Activated naive CD4-positive, alpha-beta T cell treated with anti-CD3 and anti-CD28 coated beads, Interleukin-2, amount 50 U/mL, for 24 hours (primary cell): ENCODE data around the gene FMNL2.

Experiments
- H3K27ac Mint-ChIP-seq: one replicate; pipeline ENCODE4 v1.8.0; 2021; ENCODE audit warnings: mild to moderate bottlenecking, mixed read lengths
- H3K27me3 Mint-ChIP-seq: one replicate; pipeline ENCODE4 v1.8.0; 2021; ENCODE audit warnings: mixed read lengths
- H3K36me3 Mint-ChIP-seq: one replicate; pipeline ENCODE4 v1.8.0; 2021; ENCODE audit warnings: mixed read lengths
- H3K4me1 Mint-ChIP-seq: one replicate; pipeline ENCODE4 v1.8.0; 2021; ENCODE audit warnings: mixed read lengths
- H3K4me3 Mint-ChIP-seq: one replicate; pipeline ENCODE4 v1.8.0; 2021; ENCODE audit warnings: mild to moderate bottlenecking, mixed read lengths
- H3K9me3 Mint-ChIP-seq: one replicate; pipeline ENCODE4 v1.8.0; 2021; ENCODE audit warnings: mixed read lengths

Gene FMNL2

GRCh38 chr2:152433791-152434190 lies 98.8 kb downstream of the FMNL2 start:
- Mint-ChIP-seq H3K9me3 (no peaks in the 10 kb centered on the region), H3K27ac (no peak overlapping the region), H3K4me1 (no peaks in the 10 kb centered on the region), H3K4me3 (no peak overlapping the region), H3K27me3 (peaks cover 6% of the 10 kb centered on the region), H3K36me3 (no peaks in the 10 kb centered on the region)

- Mint-ChIP-seq H3K27me3 (peaks cover 7% of the 10 kb centered on the region), H3K4me1 (no peaks in the 10 kb centered on the region), H3K4me3 (no peak overlapping the region), H3K36me3 (no peaks in the 10 kb centered on the region), H3K27ac (no peak overlapping the region), H3K9me3 (no peaks in the 10 kb centered on the region)
Measured at GRCh38 chr2:152434395-152435182, 99.6 kb downstream of the FMNL2 start.

DNA sequence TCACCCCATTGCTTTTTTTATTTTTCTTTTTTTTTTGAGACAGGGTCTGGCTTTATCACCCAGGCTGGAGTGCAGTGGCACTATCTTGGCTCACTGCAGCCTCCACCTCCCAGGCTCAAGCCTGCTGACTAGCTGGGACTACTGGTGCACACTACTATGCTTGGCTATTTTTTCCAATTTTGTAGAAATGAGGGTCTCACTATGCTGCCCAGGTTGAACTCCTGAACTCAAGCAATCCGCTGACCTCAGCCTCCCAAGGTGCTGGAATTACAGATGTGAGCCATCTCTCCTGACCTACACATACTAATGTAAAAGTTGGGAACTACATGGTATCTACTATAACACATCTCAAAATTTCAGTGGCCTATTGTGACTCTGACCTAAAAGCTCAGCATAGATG lies 101.2 kb downstream of the FMNL2 start:
- Mint-ChIP-seq H3K36me3 (no peaks in the 10 kb centered on the region), H3K4me1 (no peaks in the 10 kb centered on the region), H3K4me3 (no peak overlapping the region), H3K27ac (no peak overlapping the region), H3K27me3 (peaks cover 10% of the 10 kb centered on the region), H3K9me3 (no peaks in the 10 kb centered on the region)

DNA sequence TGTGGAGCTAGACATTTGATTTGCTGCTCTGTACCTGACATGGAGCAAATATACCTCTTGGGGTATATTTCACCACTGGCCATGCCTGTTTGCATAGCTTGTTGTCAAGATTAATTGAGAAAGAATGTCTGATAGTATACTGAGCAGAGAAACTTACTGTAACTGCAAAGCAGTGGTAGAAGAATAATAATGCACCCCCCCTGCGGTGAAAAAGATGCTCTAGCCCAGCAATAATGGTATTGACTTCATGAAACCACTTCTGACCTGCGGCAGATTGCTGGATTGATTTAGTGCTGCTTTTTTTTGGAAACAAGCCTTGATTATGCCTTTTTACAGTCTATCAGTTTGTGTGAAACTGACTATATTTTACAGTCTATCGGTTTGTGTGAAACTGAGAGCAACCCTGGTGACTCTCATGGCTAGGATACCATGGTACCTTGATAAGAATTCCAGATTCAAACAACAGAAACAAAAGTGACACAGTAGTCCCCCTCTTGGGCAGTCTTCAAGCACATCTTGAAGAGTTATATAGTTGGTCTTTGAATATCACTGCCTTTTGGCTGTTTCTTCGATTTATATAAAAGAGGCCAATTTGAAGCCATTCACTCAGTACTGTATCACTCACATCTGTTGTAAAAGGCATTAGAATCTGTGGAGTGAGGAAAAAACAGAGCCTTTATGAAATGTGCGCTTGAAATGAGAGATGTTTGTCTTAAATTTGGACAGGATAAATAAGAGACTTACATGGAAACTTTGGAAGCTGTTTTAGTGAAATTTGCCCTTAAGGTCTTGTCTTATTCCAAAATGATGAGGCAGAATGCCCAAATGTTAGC lies 102.5 kb downstream of the FMNL2 start:
- H3K4me3 Mint-ChIP-seq = no peak overlapping the region
- H3K9me3 Mint-ChIP-seq = no peaks in the 10 kb centered on the region
- no peaks in the 10 kb centered on the region for H3K4me1 Mint-ChIP-seq
- H3K27me3 Mint-ChIP-seq = peaks cover 11% of the 10 kb centered on the region
- no peaks in the 10 kb centered on the region for H3K36me3 Mint-ChIP-seq
- H3K27ac Mint-ChIP-seq = no peak overlapping the region

DNA sequence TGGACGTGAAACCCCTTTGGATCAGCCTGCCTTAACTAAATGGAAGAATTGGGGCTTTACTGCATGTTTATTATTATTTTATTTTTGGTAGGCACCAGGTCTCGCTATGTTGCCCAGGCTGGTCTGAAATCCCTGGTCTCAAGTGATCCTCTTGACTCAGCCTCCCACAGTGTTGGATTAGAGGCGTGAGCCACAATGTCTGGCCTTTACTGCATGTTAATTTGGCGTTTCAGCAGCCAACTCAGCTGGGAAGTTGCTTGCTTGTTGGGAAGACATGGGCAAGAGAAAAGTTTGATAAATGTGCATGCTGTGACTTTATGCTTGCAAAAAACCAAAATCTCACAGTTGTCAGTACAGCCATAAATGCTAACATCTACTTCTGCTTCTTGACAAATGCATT lies 105.1 kb downstream of the FMNL2 start:
- Mint-ChIP-seq H3K27ac (no peak overlapping the region), H3K27me3 (peaks cover 18% of the 10 kb centered on the region), H3K4me1 (no peaks in the 10 kb centered on the region), H3K9me3 (no peaks in the 10 kb centered on the region), H3K4me3 (no peak overlapping the region), H3K36me3 (no peaks in the 10 kb centered on the region)

GRCh38 chr2:152440460-152440859 lies 105.5 kb downstream of the FMNL2 start:
- Mint-ChIP-seq H3K27me3 (peaks cover 18% of the 10 kb centered on the region), H3K27ac (no peak overlapping the region), H3K9me3 (no peaks in the 10 kb centered on the region), H3K4me1 (no peaks in the 10 kb centered on the region), H3K4me3 (no peak overlapping the region), H3K36me3 (no peaks in the 10 kb centered on the region)

- peaks cover 18% of the 10 kb centered on the region for H3K27me3 Mint-ChIP-seq
- H3K9me3 Mint-ChIP-seq = no peaks in the 10 kb centered on the region
- no peaks in the 10 kb centered on the region for H3K4me1 Mint-ChIP-seq
- H3K36me3 Mint-ChIP-seq = no peaks in the 10 kb centered on the region
- no peak overlapping the region for H3K27ac Mint-ChIP-seq
- H3K4me3 Mint-ChIP-seq = no peak overlapping the region
Measured at GRCh38 chr2:152441961-152442360, 107.0 kb downstream of the FMNL2 start.

- Mint-ChIP-seq H3K4me3 (no peak overlapping the region), H3K27ac (no peak overlapping the region), H3K9me3 (no peaks in the 10 kb centered on the region), H3K4me1 (no peaks in the 10 kb centered on the region), H3K36me3 (no peaks in the 10 kb centered on the region), H3K27me3 (peaks cover 12% of the 10 kb centered on the region)
Measured at GRCh38 chr2:152443771-152444170, 108.8 kb downstream of the FMNL2 start.

- Mint-ChIP-seq H3K4me3 (no peak overlapping the region), H3K36me3 (no peaks in the 10 kb centered on the region), H3K9me3 (no peaks in the 10 kb centered on the region), H3K27me3 (peaks cover 13% of the 10 kb centered on the region), H3K4me1 (no peaks in the 10 kb centered on the region), H3K27ac (no peak overlapping the region)
Measured at GRCh38 chr2:152444448-152444847, 109.5 kb downstream of the FMNL2 start.

- Mint-ChIP-seq H3K27me3 (peaks cover 11% of the 10 kb centered on the region), H3K9me3 (no peaks in the 10 kb centered on the region), H3K4me3 (no peak overlapping the region), H3K4me1 (no peaks in the 10 kb centered on the region), H3K27ac (no peak overlapping the region), H3K36me3 (no peaks in the 10 kb centered on the region)
Measured at GRCh38 chr2:152445375-152445774, 110.4 kb downstream of the FMNL2 start.

- Mint-ChIP-seq H3K4me1 (no peaks in the 10 kb centered on the region), H3K27me3 (peaks cover 9% of the 10 kb centered on the region), H3K4me3 (no peak overlapping the region), H3K9me3 (no peaks in the 10 kb centered on the region), H3K36me3 (no peaks in the 10 kb centered on the region), H3K27ac (no peak overlapping the region)
Measured at GRCh38 chr2:152445791-152446201, 110.8 kb downstream of the FMNL2 start.

DNA sequence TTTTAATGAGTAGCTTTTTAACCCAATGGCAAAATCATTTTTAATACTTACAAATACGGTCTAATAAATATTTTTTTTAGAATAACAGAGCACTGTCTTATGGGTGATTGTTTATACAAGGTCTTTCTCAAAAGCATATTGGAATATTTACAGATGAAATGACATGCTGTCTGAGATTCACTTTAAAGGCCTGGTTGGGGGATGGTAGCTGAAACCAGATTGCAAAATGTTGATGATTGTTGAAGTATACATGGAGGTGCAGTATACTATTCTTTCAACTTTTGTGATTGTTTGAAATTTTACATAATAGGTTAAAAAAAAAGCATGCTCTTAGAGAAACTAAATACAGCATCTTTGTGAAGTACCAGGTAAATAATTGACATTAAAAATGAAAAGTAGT lies 111.2 kb downstream of the FMNL2 start:
- H3K9me3 Mint-ChIP-seq = no peaks in the 10 kb centered on the region
- H3K27me3 Mint-ChIP-seq = peaks cover 9% of the 10 kb centered on the region
- no peak overlapping the region for H3K27ac Mint-ChIP-seq
- H3K4me1 Mint-ChIP-seq = no peaks in the 10 kb centered on the region
- H3K4me3 Mint-ChIP-seq = no peak overlapping the region
- no peaks in the 10 kb centered on the region for H3K36me3 Mint-ChIP-seq

- no peak overlapping the region for H3K27ac Mint-ChIP-seq
- no peak overlapping the region for H3K4me3 Mint-ChIP-seq
- H3K9me3 Mint-ChIP-seq = no peaks in the 10 kb centered on the region
- H3K4me1 Mint-ChIP-seq = no peaks in the 10 kb centered on the region
- H3K36me3 Mint-ChIP-seq = no peaks in the 10 kb centered on the region
- peaks cover 7% of the 10 kb centered on the region for H3K27me3 Mint-ChIP-seq
Measured at GRCh38 chr2:152447897-152448296, 112.9 kb downstream of the FMNL2 start.

GRCh38 chr2:152448606-152449005 lies 113.6 kb downstream of the FMNL2 start:
- Mint-ChIP-seq H3K4me3 (no peak overlapping the region), H3K27ac (no peak overlapping the region), H3K36me3 (no peaks in the 10 kb centered on the region), H3K4me1 (no peaks in the 10 kb centered on the region), H3K27me3 (peaks cover 3% of the 10 kb centered on the region), H3K9me3 (no peaks in the 10 kb centered on the region)

GRCh38 chr2:152449578-152449977 lies 114.6 kb downstream of the FMNL2 start:
- no peaks in the 10 kb centered on the region for H3K4me1 Mint-ChIP-seq
- H3K27ac Mint-ChIP-seq = no peak overlapping the region
- H3K36me3 Mint-ChIP-seq = no peaks in the 10 kb centered on the region
- no peak overlapping the region for H3K4me3 Mint-ChIP-seq
- H3K27me3 Mint-ChIP-seq = peaks cover 4% of the 10 kb centered on the region
- H3K9me3 Mint-ChIP-seq = no peaks in the 10 kb centered on the region

DNA sequence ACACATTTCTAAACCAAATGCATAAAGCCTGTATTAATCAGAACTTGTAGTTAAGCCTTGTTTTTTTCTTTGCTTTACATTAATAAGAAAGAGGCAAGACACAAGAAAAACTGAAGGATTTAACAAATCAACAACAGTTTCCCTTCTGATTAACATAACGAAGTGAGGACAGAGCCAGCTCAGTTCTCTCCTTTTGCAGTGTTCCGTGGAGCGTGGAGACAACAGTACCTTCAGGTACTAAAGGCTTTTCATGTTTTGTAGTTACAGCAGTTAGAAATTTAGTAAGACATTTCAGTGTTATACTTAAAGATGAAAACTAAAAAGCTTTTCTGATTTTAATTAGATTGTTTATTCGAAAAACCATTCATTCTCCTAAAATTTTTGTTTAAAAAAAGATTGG lies 115.2 kb downstream of the FMNL2 start:
- Mint-ChIP-seq H3K36me3 (no peaks in the 10 kb centered on the region), H3K27me3 (peaks cover 4% of the 10 kb centered on the region), H3K4me1 (no peaks in the 10 kb centered on the region), H3K4me3 (no peak overlapping the region), H3K9me3 (no peaks in the 10 kb centered on the region), H3K27ac (no peak overlapping the region)
